HepG2 (cell line): ENCODE results near the gene TFPI.

ENCODE experiments used
- MEIS1 ChIP-seq: sonication (generic); formaldehyde crosslinking; IDR thresholded peaks from 2 replicates; pipeline ENCODE4 v1.9.0; 2021; ENCODE audit warnings: mild to moderate bottlenecking, missing genetic modification reagents, moderate library complexity, borderline replicate concordance
- ZBTB7A ChIP-seq: sonication (generic); formaldehyde crosslinking; IDR thresholded peaks from 2 replicates; pipeline ENCODE4 v1.8.0; 2022; ENCODE audit warnings: mild to moderate bottlenecking, missing genetic modification reagents

DNA sequence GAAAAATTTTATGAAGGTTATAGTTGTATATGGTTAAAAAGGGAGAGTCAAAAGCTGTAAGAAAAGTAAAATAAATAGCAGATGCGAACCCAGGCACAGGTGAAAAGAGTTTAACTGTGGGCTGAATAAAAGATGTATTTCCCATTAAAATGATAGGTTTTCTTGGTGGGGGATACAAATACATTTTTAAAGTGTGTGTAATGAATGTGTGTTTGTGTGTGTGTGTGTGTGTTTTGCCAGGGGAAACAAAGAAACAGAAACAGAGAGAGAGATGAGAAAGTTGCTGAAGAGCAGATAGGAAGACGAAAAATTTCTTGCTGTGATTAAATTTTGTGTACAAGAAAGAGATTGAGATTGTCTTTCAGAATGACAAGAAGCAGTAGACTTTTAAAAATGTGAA is 12.1 kb downstream of the TFPI start:
- no peak for TF ChIP-seq MEIS1
- TF ChIP-seq ZBTB7A (CRISPR knock-in tag): no peak
